Activated CD8-positive, alpha-beta T cell treated with anti-CD3 and anti-CD28 coated beads for 36 hours (primary cell): ENCODE measurements around the gene RASEF. TPM values are rescaled to one million over a fixed set of nuclear protein-coding genes. Genes with fewer than 3 reads are reported as not detected.

Experiments
- ATAC-seq: fragments of 200-7000 bp; cut with Tn5 transposase; one replicate; pipeline ENCODE4 v1.10.0; 2021; ENCODE audit warnings: mild to moderate bottlenecking, moderate library complexity
- CTCF ChIA-PET: fragments of 350-600 bp; sonication (Branson Sonifier 250); formaldehyde crosslinking; loops from one replicate; lab custom pipeline; 2021; ENCODE audit warnings: antibody characterized with exemption; lab: Charles Lee
- POLR2A ChIA-PET: fragments of 350-600 bp; sonication (Branson Sonifier 250); formaldehyde crosslinking; loops from one replicate; lab custom pipeline; 2021; ENCODE audit warnings: antibody characterized with exemption; lab: Charles Lee
- DNase-seq: peaks from one replicate; pipeline ENCODE4 v3.0.0-alpha.2; 2020
- H3K27ac Mint-ChIP-seq: one replicate; pipeline ENCODE4 v1.8.0; 2021; ENCODE audit warnings: mild to moderate bottlenecking, mixed read lengths
- H3K27me3 Mint-ChIP-seq: one replicate; pipeline ENCODE4 v1.8.0; 2021; ENCODE audit warnings: mixed read lengths
- H3K36me3 Mint-ChIP-seq: one replicate; pipeline ENCODE4 v1.8.0; 2021; ENCODE audit warnings: low read depth, mixed read lengths
- H3K4me1 Mint-ChIP-seq: one replicate; pipeline ENCODE4 v1.8.0; 2021; ENCODE audit warnings: low read depth, mixed read lengths
- H3K4me3 Mint-ChIP-seq: one replicate; pipeline ENCODE4 v1.8.0; 2021; ENCODE audit warnings: mild to moderate bottlenecking, moderate library complexity, mixed read lengths
- H3K9me3 Mint-ChIP-seq: one replicate; pipeline ENCODE4 v1.8.0; 2021; ENCODE audit warnings: mixed read lengths
- CTCF ChIP-seq: fragments of 200-600 bp; IDR thresholded peaks from one replicate; pipeline ENCODE4 v1.8.0; 2022; ENCODE audit warnings: antibody characterized with exemption, mild to moderate bottlenecking
- intact Hi-C: fragments of 100-400 bp; cut with micrococcal nuclease; formaldehyde crosslinking; loops from one replicate; pipeline ENCODE4 v1.10.0; 2022
- total RNA-seq, 2 experiments: library from RNA; stranded (reverse); gene quantifications; one replicate each; pipeline ENCODE4 v1.2.3, GENCODE V29; 2021

Gene RASEF
- total RNA-seq, 2 experiments from 2014 or later: not detected

- intact Hi-C loops: no loop called here
- no peak overlapping the region for H3K4me3 Mint-ChIP-seq
- no peaks in the 10 kb centered on the region for H3K36me3 Mint-ChIP-seq
- ChIA-PET POLR2A (no interaction called here), CTCF (no interaction called here)
- DNase-seq: no peak
- no peak for ATAC-seq
- no peaks in the 10 kb centered on the region for H3K9me3 Mint-ChIP-seq
- no peak overlapping the region for H3K27ac Mint-ChIP-seq
- no peaks in the 10 kb centered on the region for H3K4me1 Mint-ChIP-seq
- no peaks in the 10 kb centered on the region for H3K27me3 Mint-ChIP-seq
- TF ChIP-seq CTCF: no peak
These were observed 68.9 kb downstream of the RASEF start for GRCh38 chr9:82993856-82994605.

- H3K27ac Mint-ChIP-seq: no peak overlapping the region
- no peaks in the 10 kb centered on the region for H3K36me3 Mint-ChIP-seq
- no peaks in the 10 kb centered on the region for H3K27me3 Mint-ChIP-seq
- H3K4me1 Mint-ChIP-seq: no peaks in the 10 kb centered on the region
- DNase-seq (no peak), ATAC-seq (no peak)
- no peaks in the 10 kb centered on the region for H3K9me3 Mint-ChIP-seq
- TF ChIP-seq CTCF: no peak
- ChIA-PET POLR2A (no interaction called here), CTCF (no interaction called here)
- H3K4me3 Mint-ChIP-seq: no peak overlapping the region
- intact Hi-C loops: no loop called here
These were observed 71.3 kb downstream of the RASEF start for GRCh38 chr9:82991671-82992070.

GRCh38 chr9:82989929-82990328 lies 73.0 kb downstream of the RASEF start:
- DNase-seq (no peak), ATAC-seq (no peak)
- ChIA-PET POLR2A (no interaction called here), CTCF (no interaction called here)
- Mint-ChIP-seq H3K36me3 (no peaks in the 10 kb centered on the region), H3K27me3 (no peaks in the 10 kb centered on the region), H3K4me3 (no peak overlapping the region), H3K27ac (no peak overlapping the region), H3K9me3 (no peaks in the 10 kb centered on the region), H3K4me1 (no peaks in the 10 kb centered on the region)
- intact Hi-C loops: no loop called here
- TF ChIP-seq CTCF: no peak

- no peak overlapping the region for H3K27ac Mint-ChIP-seq
- no peak for ATAC-seq
- ChIA-PET POLR2A (no interaction called here), CTCF (no interaction called here)
- no peaks in the 10 kb centered on the region for H3K27me3 Mint-ChIP-seq
- TF ChIP-seq CTCF: no peak
- no peak for DNase-seq
- no peaks in the 10 kb centered on the region for H3K36me3 Mint-ChIP-seq
- no peak overlapping the region for H3K4me3 Mint-ChIP-seq
- intact Hi-C loops: no loop called here
- H3K4me1 Mint-ChIP-seq: no peaks in the 10 kb centered on the region
- no peaks in the 10 kb centered on the region for H3K9me3 Mint-ChIP-seq
These were observed 74.5 kb downstream of the RASEF start for GRCh38 chr9:82988488-82988887.

GRCh38 chr9:82987370-82988189 lies 75.4 kb downstream of the RASEF start:
- DNase-seq (no peak), ATAC-seq (no peak)
- ChIA-PET POLR2A (no interaction called here), CTCF (no interaction called here)
- H3K4me1 Mint-ChIP-seq: no peaks in the 10 kb centered on the region
- H3K36me3 Mint-ChIP-seq: no peaks in the 10 kb centered on the region
- no peak for TF ChIP-seq CTCF
- H3K27me3 Mint-ChIP-seq: no peaks in the 10 kb centered on the region
- H3K27ac Mint-ChIP-seq: no peak overlapping the region
- intact Hi-C loops: no loop called here
- H3K9me3 Mint-ChIP-seq: no peaks in the 10 kb centered on the region
- no peak overlapping the region for H3K4me3 Mint-ChIP-seq
